K562 (cell line): ENCODE results near the gene KAZN. TPM values are rescaled to one million over a fixed set of nuclear protein-coding genes. Genes with fewer than 3 reads are reported as not detected.

ENCODE experiments used
- CXXC5 ChIP-seq: fragments of 250-450 bp; sonication (Bioruptor Pico); IDR thresholded peaks from 2 replicates; pipeline ENCODE4 v1.8.0; 2022; ENCODE audit warnings: inconsistent platforms, mild to moderate bottlenecking, moderate library complexity
- DACH1 ChIP-seq: fragments of 450-650 bp; IDR thresholded peaks from 2 replicates; pipeline ENCODE4 v1.6.1; 2018; ENCODE audit not compliant: partially characterized antibody
- HDAC6 ChIP-seq: IDR thresholded peaks from 2 replicates; pipeline ENCODE4 v1.6.1; 2012; ENCODE audit warnings: low read depth, mild to moderate bottlenecking, control low read depth, inconsistent platforms, low read length, moderate library complexity
- TARDBP ChIP-seq: fragments of 450-650 bp; IDR thresholded peaks from 2 replicates; pipeline ENCODE4 v1.6.1; 2016
- ZC3H4 ChIP-seq: sonication (generic); formaldehyde crosslinking; IDR thresholded peaks from 2 replicates; pipeline ENCODE4 v1.9.0; 2021; ENCODE audit warnings: missing genetic modification reagents, borderline replicate concordance
- ZNF57 ChIP-seq: fragments of 450-650 bp; formaldehyde crosslinking; IDR thresholded peaks from 2 replicates; pipeline ENCODE4 v1.4.0; 2020; ENCODE audit warnings: mild to moderate bottlenecking, moderate library complexity
- polyA plus RNA-seq, 8 experiments: library from polyadenylated mRNA; depleted of rRNA in 4 of 8; stranded (reverse) in 5 of 8; unstranded in 3 of 8; fragments of >200 nt; fragmentation: Nextera tagmentation in 2 of 8; fragmentation: Illumina TruSeq in 1 of 8; extraction: Ambion mirVana in 2 of 8; extraction: Trizol in 1 of 8; gene quantifications; 2 replicates each; pipeline versions ENCODE4 v1.2.1 to v1.2.3, GENCODE V29; 2011 to 2014; ENCODE audit warnings: inconsistent platforms in 1 of 8, missing spikeins in 1 of 8
- total RNA-seq, 7 experiments: library from RNA; depleted of rRNA in 6 of 7; stranded (reverse); fragments of >200 nt in 6 of 7; fragmentation: Illumina TruSeq in 2 of 7; extraction: Trizol in 2 of 7; gene quantifications; 2 replicates each; pipeline versions ENCODE4 v1.2.1 to v1.2.3, GENCODE V29; 2011 to 2021; ENCODE audit warnings: low replicate concordance in 1 of 7
- TF ChIP-seq, protein P1 (sequence below), 2 experiments: IDR thresholded peaks; 2 replicates each; pipeline ENCODE4 v1.6.1; 2011; ENCODE audit warnings: borderline replicate concordance in 1 of 2, control low read depth in 1 of 2, low read depth in 1 of 2, low read length in 1 of 2, mild to moderate bottlenecking in 1 of 2, mixed read lengths in 1 of 2, moderate library complexity in 1 of 2; ENCODE audit not compliant: insufficient read depth in 1 of 2, insufficient read length in 1 of 2, poor library complexity in 1 of 2, severe bottlenecking in 1 of 2; ENCODE audit errors: extremely low read depth in 1 of 2
- TF ChIP-seq, protein P2 (sequence below): fragments of 250-450 bp; sonication (Bioruptor Pico); IDR thresholded peaks from 2 replicates; pipeline ENCODE4 v1.4.0; 2020; ENCODE audit warnings: mild to moderate bottlenecking, moderate library complexity
- TF ChIP-seq, protein P3 (sequence below): fragments of 250-450 bp; sonication (Bioruptor Pico); IDR thresholded peaks from 2 replicates; pipeline ENCODE4 v1.4.0; 2020; ENCODE audit warnings: mild to moderate bottlenecking
- TF ChIP-seq, protein P4 (sequence below): fragments of 250-450 bp; sonication (Bioruptor Pico); IDR thresholded peaks from 2 replicates; pipeline ENCODE4 v1.4.0; 2020
- TF ChIP-seq, protein P5 (sequence below): sonication (generic); formaldehyde crosslinking; IDR thresholded peaks from 2 replicates; pipeline ENCODE4 v1.8.0; 2022; ENCODE audit warnings: missing genetic modification reagents, mild to moderate bottlenecking, moderate library complexity, borderline replicate concordance

Gene KAZN
- total and polyA plus RNA-seq, 9 of the 15 experiments (the other 6 are each of a cell fraction or from before 2014, with no cell fraction given), result 2.1 to 21.6 (median 5.4) TPM

DNA sequence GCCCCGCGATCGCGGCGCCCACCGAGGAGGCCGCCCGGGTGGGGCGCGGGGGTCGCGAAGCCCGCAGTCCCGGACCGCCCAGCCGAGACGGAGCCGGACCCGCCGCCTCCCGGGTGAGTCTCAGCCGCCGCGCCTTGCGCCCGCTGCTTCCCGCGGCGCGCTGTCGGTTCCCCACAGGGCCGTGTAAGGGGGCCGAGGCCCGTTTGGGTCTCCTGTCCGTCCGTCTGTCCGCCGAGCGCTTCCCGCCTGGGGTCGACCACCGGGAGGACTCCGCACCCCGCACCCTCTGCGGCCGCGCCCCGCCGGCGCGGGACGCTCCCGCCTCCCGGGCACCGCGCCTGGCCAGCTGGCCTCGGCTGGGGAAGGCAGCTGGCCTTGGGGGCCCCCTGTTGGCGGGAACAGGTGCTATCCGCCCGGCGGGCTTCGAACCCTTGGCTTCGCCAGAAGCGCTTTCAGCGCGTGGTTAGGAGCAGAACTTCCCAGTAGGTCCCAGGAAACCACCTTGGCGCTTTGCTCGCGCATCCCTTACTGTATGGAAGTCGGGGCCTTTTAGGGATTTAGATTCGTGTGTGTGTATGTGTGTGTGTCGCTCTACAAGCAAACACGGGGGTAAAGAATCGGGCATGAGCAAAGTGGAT is 555.5 kb downstream of the KAZN start (continued):
- 0 out of 2 replicates have a peak, but pooled peaks have one; percentile 25 for TF ChIP-seq ZNF57 (CRISPR knock-in tag)
- TF ChIP-seq, protein P1, sequence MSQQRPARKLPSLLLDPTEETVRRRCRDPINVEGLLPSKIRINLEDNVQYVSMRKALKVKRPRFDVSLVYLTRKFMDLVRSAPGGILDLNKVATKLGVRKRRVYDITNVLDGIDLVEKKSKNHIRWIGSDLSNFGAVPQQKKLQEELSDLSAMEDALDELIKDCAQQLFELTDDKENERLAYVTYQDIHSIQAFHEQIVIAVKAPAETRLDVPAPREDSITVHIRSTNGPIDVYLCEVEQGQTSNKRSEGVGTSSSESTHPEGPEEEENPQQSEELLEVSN (IDR thresholded peaks at IDR 0.05; ENCODE audit: borderline replicate concordance in 1 of 2, extremely low read depth in 1 of 2, insufficient read depth in 1 of 2, insufficient read length in 1 of 2, low read depth in 1 of 2, low read length in 1 of 2, poor library complexity in 1 of 2, severe bottlenecking in 1 of 2), result peak; percentile 49 to 90
- no peak for TF ChIP-seq ZC3H4
- TF ChIP-seq, protein P2, sequence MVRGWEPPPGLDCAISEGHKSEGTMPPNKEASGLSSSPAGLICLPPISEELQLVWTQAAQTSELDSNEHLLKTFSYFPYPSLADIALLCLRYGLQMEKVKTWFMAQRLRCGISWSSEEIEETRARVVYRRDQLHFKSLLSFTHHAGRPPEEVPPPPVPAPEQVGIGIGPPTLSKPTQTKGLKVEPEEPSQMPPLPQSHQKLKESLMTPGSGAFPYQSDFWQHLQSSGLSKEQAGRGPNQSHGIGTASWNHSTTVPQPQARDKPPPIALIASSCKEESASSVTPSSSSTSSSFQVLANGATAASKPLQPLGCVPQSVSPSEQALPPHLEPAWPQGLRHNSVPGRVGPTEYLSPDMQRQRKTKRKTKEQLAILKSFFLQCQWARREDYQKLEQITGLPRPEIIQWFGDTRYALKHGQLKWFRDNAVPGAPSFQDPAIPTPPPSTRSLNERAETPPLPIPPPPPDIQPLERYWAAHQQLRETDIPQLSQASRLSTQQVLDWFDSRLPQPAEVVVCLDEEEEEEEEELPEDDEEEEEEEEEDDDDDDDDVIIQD (CRISPR knock-in tag), result peak; percentile 75; the same call in 1 of the 2 replicates
- peak; percentile 27 for TF ChIP-seq DACH1
- TF ChIP-seq, protein P3, sequence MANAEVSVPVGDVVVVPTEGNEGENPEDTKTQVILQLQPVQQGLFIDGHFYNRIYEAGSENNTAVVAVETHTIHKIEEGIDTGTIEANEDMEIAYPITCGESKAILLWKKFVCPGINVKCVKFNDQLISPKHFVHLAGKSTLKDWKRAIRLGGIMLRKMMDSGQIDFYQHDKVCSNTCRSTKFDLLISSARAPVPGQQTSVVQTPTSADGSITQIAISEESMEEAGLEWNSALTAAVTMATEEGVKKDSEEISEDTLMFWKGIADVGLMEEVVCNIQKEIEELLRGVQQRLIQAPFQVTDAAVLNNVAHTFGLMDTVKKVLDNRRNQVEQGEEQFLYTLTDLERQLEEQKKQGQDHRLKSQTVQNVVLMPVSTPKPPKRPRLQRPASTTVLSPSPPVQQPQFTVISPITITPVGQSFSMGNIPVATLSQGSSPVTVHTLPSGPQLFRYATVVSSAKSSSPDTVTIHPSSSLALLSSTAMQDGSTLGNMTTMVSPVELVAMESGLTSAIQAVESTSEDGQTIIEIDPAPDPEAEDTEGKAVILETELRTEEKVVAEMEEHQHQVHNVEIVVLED (CRISPR knock-in tag), result no peak
- 0 out of 2 replicates have a peak, but pooled peaks have one; percentile 21 for TF ChIP-seq HDAC6
- TF ChIP-seq CXXC5, result peak; percentile 53; the same call in 1 of the 2 replicates
- TF ChIP-seq TARDBP, result no peak
- TF ChIP-seq, protein P4, sequence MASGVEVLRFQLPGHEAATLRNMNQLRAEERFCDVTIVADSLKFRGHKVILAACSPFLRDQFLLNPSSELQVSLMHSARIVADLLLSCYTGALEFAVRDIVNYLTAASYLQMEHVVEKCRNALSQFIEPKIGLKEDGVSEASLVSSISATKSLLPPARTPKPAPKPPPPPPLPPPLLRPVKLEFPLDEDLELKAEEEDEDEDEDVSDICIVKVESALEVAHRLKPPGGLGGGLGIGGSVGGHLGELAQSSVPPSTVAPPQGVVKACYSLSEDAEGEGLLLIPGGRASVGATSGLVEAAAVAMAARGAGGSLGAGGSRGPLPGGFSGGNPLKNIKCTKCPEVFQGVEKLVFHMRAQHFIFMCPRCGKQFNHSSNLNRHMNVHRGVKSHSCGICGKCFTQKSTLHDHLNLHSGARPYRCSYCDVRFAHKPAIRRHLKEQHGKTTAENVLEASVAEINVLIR (CRISPR knock-in tag), result 0 out of 2 replicates have a peak, but pooled peaks have one; percentile 21
- TF ChIP-seq, protein P5, sequence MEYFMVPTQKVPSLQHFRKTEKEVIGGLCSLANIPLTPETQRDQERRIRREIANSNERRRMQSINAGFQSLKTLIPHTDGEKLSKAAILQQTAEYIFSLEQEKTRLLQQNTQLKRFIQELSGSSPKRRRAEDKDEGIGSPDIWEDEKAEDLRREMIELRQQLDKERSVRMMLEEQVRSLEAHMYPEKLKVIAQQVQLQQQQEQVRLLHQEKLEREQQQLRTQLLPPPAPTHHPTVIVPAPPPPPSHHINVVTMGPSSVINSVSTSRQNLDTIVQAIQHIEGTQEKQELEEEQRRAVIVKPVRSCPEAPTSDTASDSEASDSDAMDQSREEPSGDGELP, result peak; percentile 90
